Testis (tissue), 3 donors: ENCODE results near the gene BMP6. TPM values are rescaled to one million over a fixed set of nuclear protein-coding genes. Genes with fewer than 3 reads are reported as not detected.

ENCODE experiments used
- DNase-seq: peaks from one replicate; pipeline ENCODE4 v3.0.0-alpha.2; 2019
- H3K27ac ChIP-seq, 2 donors: fragments of 200-600 bp; sonication (generic); one replicate each; pipeline ENCODE4 v1.5.1; 2019
- H3K27me3 ChIP-seq: fragments of 200-600 bp; sonication (generic); one replicate; pipeline ENCODE4 v1.5.1; 2019
- H3K36me3 ChIP-seq: fragments of 200-600 bp; sonication (generic); one replicate; pipeline ENCODE4 v1.5.1; 2017; ENCODE audit warnings: low read depth; ENCODE audit errors: missing control alignments
- H3K4me1 ChIP-seq: fragments of 200-600 bp; sonication (generic); one replicate; pipeline ENCODE4 v1.5.1; 2019
- H3K4me3 ChIP-seq, 2 donors: fragments of 200-600 bp; sonication (generic); one replicate each; pipeline ENCODE4 v1.5.1; 2017 to 2019
- H3K9me3 ChIP-seq: fragments of 200-600 bp; sonication (generic); one replicate; pipeline ENCODE4 v1.5.1; 2017
- POLR2A ChIP-seq: fragments of 450-650 bp; IDR thresholded peaks from one replicate; pipeline ENCODE4 v1.6.1; 2017; ENCODE audit warnings: antibody characterized with exemption, mild to moderate bottlenecking, moderate library complexity
- WGBS, 2 donors: methylation state at CpG; one replicate each; pipeline ENCODE4 v1.1.5; 2018; 5-methylcytosine and 5-hydroxymethylcytosine counted together
- intact Hi-C: fragments of 100-400 bp; cut with DNase I; formaldehyde crosslinking; loops from one replicate; pipeline ENCODE4 v1.15.1; 2023; ENCODE audit warnings: low total_unique reads
- polyA plus RNA-seq: library from polyadenylated mRNA; stranded (reverse); fragments of 350-450 nt; fragmentation: Illumina TruSeq; extraction: RNeasy Lipid Tissue Mini Kit (QIAGEN cat#74804); gene quantifications from one replicate; pipeline ENCODE4 v1.2.3, GENCODE V29; 2014; ENCODE audit warnings: low read depth, low replicate concordance; ENCODE audit not compliant: insufficient read depth
- total RNA-seq, 2 donors: library from RNA; depleted of rRNA; stranded (reverse); fragments of >200 nt; gene quantifications; one replicate each; pipeline ENCODE4 v1.2.3, GENCODE V29; 2016
- TF ChIP-seq, protein P1 (sequence below), 3 experiments: fragments of 450-650 bp in 2 of 3; fragments of 200-600 bp in 1 of 3; sonication (generic) in 1 of 3; IDR thresholded peaks; one replicate each; pipeline ENCODE4 v1.5.1; 2016 to 2019; ENCODE audit warnings: antibody characterized with exemption in 3 of 3, mild to moderate bottlenecking in 2 of 3, moderate library complexity in 1 of 3

The BMP6 gene
- total and polyA plus RNA-seq, 3 donors from 2014 or later, result 6.2 to 13.6 (median 11.4) TPM

GRCh38 chr6:7730001-7730783 lies 4.3 kb downstream of the BMP6 start:
- intact Hi-C loops, result no loop called here
- no peak for DNase-seq
- Histone ChIP-seq H3K4me3 (no peak overlapping the region), H3K36me3 (no peaks in the 10 kb centered on the region), H3K27me3 (no peaks in the 10 kb centered on the region), H3K27ac (no peak overlapping the region), H3K4me1 (peaks cover 12% of the 10 kb centered on the region), H3K9me3 (no peaks in the 10 kb centered on the region)
- WGBS, 2 donors, result 89 to 93% methylated on average over 5 of the region's 5 CpGs
- TF ChIP-seq, protein P1, sequence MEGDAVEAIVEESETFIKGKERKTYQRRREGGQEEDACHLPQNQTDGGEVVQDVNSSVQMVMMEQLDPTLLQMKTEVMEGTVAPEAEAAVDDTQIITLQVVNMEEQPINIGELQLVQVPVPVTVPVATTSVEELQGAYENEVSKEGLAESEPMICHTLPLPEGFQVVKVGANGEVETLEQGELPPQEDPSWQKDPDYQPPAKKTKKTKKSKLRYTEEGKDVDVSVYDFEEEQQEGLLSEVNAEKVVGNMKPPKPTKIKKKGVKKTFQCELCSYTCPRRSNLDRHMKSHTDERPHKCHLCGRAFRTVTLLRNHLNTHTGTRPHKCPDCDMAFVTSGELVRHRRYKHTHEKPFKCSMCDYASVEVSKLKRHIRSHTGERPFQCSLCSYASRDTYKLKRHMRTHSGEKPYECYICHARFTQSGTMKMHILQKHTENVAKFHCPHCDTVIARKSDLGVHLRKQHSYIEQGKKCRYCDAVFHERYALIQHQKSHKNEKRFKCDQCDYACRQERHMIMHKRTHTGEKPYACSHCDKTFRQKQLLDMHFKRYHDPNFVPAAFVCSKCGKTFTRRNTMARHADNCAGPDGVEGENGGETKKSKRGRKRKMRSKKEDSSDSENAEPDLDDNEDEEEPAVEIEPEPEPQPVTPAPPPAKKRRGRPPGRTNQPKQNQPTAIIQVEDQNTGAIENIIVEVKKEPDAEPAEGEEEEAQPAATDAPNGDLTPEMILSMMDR (IDR thresholded peaks at IDR 0.05), result no peak
- no peak for TF ChIP-seq POLR2A

DNA sequence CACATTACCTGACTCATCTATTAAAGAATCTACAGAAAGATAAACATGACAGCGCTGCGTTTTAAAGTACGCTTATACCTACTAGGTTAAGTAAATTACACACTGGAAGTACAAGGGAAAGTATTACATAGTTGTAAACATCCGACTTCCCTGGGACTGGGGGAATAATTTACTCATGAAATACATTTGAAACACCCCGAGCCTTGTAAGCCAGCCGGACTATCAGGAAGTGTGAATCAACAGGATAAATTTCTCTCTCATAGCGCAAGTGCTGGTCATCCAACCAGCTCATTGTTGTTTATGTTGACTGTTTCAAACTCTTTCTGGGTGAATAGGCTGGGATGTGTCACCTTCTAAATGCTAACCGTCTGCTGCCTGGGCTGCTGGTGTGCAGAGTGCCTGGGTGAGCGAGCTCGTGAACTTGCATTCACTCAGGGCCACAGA lies 4.9 kb downstream of the BMP6 start:
- peaks cover 12% of the 10 kb centered on the region for H3K4me1 ChIP-seq

DNA sequence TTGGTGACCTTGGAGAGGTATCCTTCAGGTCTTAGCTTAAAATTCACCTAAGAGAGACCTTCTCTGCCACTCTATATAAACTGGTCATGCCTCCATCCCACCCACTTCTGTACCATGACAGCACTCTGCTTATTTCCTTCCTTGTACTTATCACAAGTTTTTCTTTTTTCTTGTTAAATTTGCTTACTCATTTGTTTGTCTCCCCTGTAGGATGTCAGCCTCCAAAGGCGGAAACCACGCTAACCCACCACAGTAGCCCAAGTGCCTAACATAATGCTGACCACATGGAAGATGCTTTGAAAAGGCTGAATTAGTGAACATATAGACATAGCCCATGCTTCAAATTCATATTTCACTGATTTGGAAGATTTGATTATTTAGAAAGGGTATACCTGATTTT lies 5.4 kb downstream of the BMP6 start:
- no peak for DNase-seq
- no peaks in the 10 kb centered on the region for H3K27me3 ChIP-seq
- H3K27ac ChIP-seq, result no peak overlapping the region
- TF ChIP-seq, protein P1 (IDR thresholded peaks at IDR 0.05), result no peak
- TF ChIP-seq POLR2A, result no peak
- no peaks in the 10 kb centered on the region for H3K9me3 ChIP-seq
- intact Hi-C loops, result no loop called here
- no peak overlapping the region for H3K4me3 ChIP-seq
- H3K36me3 ChIP-seq, result no peaks in the 10 kb centered on the region
- 87 to 95% methylated on average over 2 of the region's 2 CpGs for WGBS, 2 donors
- H3K4me1 ChIP-seq, result peaks cover 12% of the 10 kb centered on the region

More for the DNA sequence above, 4.9 kb downstream of the BMP6 start:
- intact Hi-C loops, result no loop called here
- TF ChIP-seq, protein P1 (IDR thresholded peaks at IDR 0.05), result no peak
- no peak for TF ChIP-seq POLR2A
- no peaks in the 10 kb centered on the region for H3K27me3 ChIP-seq
- no peak for DNase-seq
- no peaks in the 10 kb centered on the region for H3K9me3 ChIP-seq
- H3K27ac ChIP-seq, result no peak overlapping the region
- 87 to 94% methylated on average over 8 to 10 of the region's 10 CpGs for whole genome bisulfite sequencing, 2 donors
- H3K36me3 ChIP-seq, result no peaks in the 10 kb centered on the region
- no peak overlapping the region for H3K4me3 ChIP-seq

DNA sequence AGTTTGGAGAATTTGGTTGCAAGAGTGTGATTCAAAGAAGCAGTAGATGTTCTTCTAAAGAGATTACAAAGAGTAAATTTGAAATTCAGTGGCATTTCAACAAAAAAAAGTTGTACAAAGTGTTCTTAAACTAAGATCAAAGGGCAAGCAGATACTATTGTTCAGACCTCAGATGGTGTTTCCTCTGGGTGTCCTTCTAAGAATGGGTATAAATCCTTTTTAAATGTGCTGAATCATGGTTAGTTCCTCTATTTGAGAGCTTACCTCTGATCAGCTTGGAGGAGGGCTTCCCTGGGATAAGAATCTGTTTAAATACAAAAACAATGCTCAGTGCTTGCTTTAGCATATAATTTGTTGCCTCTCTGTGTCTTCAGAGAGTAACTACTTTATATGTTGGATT lies 6.3 kb downstream of the BMP6 start:
- no peak overlapping the region for H3K27ac ChIP-seq
- H3K4me3 ChIP-seq, result no peak overlapping the region
- peaks cover 10% of the 10 kb centered on the region for H3K4me1 ChIP-seq
- DNase-seq, result no peak
- intact Hi-C loops, result no loop called here
- no peaks in the 10 kb centered on the region for H3K36me3 ChIP-seq
- H3K27me3 ChIP-seq, result no peaks in the 10 kb centered on the region
- H3K9me3 ChIP-seq, result no peaks in the 10 kb centered on the region
- TF ChIP-seq, protein P1 (IDR thresholded peaks at IDR 0.05), result no peak
- TF ChIP-seq POLR2A, result no peak
